Astrocyte (in vitro differentiated cells and primary cell): ENCODE results near the gene SLC25A12. TPM values are rescaled to one million over a fixed set of nuclear protein-coding genes. Genes with fewer than 3 reads are reported as not detected.

Experiments used
- DNase-seq: peaks from one replicate; pipeline ENCODE4 v3.0.0-alpha.2; 2010; ENCODE audit warnings: low read depth
- FAIRE-seq: peaks from 2 replicates; lab custom pipeline; 2011; peaks lifted over from hg19 to GRCh38; lab: Jason Lieb, UNC
- H2AFZ ChIP-seq: 2 replicates; pipeline ENCODE4 v1.6.0; 2012; ENCODE audit warnings: low read depth, low read length, inconsistent platforms
- H3K27ac ChIP-seq: 2 replicates; pipeline ENCODE4 v1.5.1; 2011; ENCODE audit warnings: low read depth, low read length, inconsistent platforms
- H3K27me3 ChIP-seq: 2 replicates; pipeline ENCODE4 v1.6.0; 2011; ENCODE audit warnings: low read length, inconsistent platforms; ENCODE audit not compliant: insufficient read depth
- H3K36me3 ChIP-seq: 2 replicates; pipeline ENCODE4 v1.5.1; 2011; ENCODE audit warnings: low read length, inconsistent platforms; ENCODE audit not compliant: insufficient read depth
- H3K4me1 ChIP-seq: 2 replicates; pipeline ENCODE4 v1.5.1; 2011; ENCODE audit warnings: low read length, inconsistent platforms; ENCODE audit not compliant: insufficient read depth
- H3K4me2 ChIP-seq: 2 replicates; pipeline ENCODE4 v1.6.0; 2012; ENCODE audit warnings: low read length, inconsistent platforms
- H3K4me3 ChIP-seq: 2 replicates; pipeline ENCODE4 v1.5.1; 2011; ENCODE audit warnings: low read depth, mild to moderate bottlenecking, low read length, inconsistent platforms; ENCODE audit not compliant: insufficient read depth
- H3K79me2 ChIP-seq: 2 replicates; pipeline ENCODE4 v1.6.0; 2012; ENCODE audit warnings: mild to moderate bottlenecking, low read length, inconsistent platforms; ENCODE audit not compliant: insufficient read depth
- H3K9ac ChIP-seq: 2 replicates; pipeline ENCODE4 v1.6.0; 2012; ENCODE audit warnings: mild to moderate bottlenecking, low read length, inconsistent platforms
- H3K9me3 ChIP-seq: 2 replicates; pipeline ENCODE4 v1.5.1; 2012; ENCODE audit warnings: low read depth, mild to moderate bottlenecking, low read length, inconsistent platforms; ENCODE audit not compliant: insufficient read depth
- H4K20me1 ChIP-seq: 2 replicates; pipeline ENCODE4 v1.6.0; 2012; ENCODE audit warnings: low read length, inconsistent platforms; ENCODE audit not compliant: insufficient read depth
- H3K27ac Mint-ChIP-seq: one replicate; pipeline ENCODE4 v1.8.0; 2021; ENCODE audit warnings: mild to moderate bottlenecking, mixed read lengths; ENCODE audit not compliant: unreplicated experiment
- H3K27me3 Mint-ChIP-seq: one replicate; pipeline ENCODE4 v1.8.0; 2021; ENCODE audit warnings: low read depth, mixed read lengths; ENCODE audit not compliant: unreplicated experiment
- H3K36me3 Mint-ChIP-seq: one replicate; pipeline ENCODE4 v1.8.0; 2021; ENCODE audit warnings: low read depth, mixed read lengths; ENCODE audit not compliant: unreplicated experiment
- H3K4me1 Mint-ChIP-seq: one replicate; pipeline ENCODE4 v1.8.0; 2021; ENCODE audit warnings: low read depth, mixed read lengths; ENCODE audit not compliant: unreplicated experiment
- H3K4me3 Mint-ChIP-seq: one replicate; pipeline ENCODE4 v1.8.0; 2021; ENCODE audit warnings: mild to moderate bottlenecking, moderate library complexity, mixed read lengths; ENCODE audit not compliant: unreplicated experiment
- H3K9me3 Mint-ChIP-seq: one replicate; pipeline ENCODE4 v1.8.0; 2021; ENCODE audit warnings: mild to moderate bottlenecking, mixed read lengths; ENCODE audit not compliant: unreplicated experiment
- EZH2 ChIP-seq: IDR thresholded peaks from 2 replicates; pipeline ENCODE4 v1.6.1; 2012; ENCODE audit warnings: mild to moderate bottlenecking, low read length, inconsistent platforms; ENCODE audit not compliant: insufficient read depth
- total RNA-seq: library from RNA; stranded (reverse); gene quantifications from 2 replicates; pipeline ENCODE4 v1.2.1, GENCODE V29; 2021
- TF ChIP-seq, protein P1 (sequence below): IDR thresholded peaks from 2 replicates; pipeline ENCODE4 v1.5.1; 2011; ENCODE audit warnings: low read depth, mild to moderate bottlenecking, inconsistent platforms, low read length, moderate library complexity; ENCODE audit not compliant: insufficient read depth

SLC25A12 gene
- total RNA-seq, 1 donor from 2014 or later: 18.1 TPM

- Histone ChIP-seq H3K9ac (no peak overlapping the region), H3K4me2 (no peak overlapping the region), H3K9me3 (no peaks in the 10 kb centered on the region), H3K27ac (no peak overlapping the region), H3K4me1 (peaks cover 3% of the 10 kb centered on the region), H3K4me3 (no peak overlapping the region), H3K36me3 (no peaks in the 10 kb centered on the region), H3K27me3 (no peaks in the 10 kb centered on the region), H2AFZ (no peak overlapping the region), H3K79me2 (peaks cover 3% of the 10 kb centered on the region), H4K20me1 (no peaks in the 10 kb centered on the region)
- peaks cover 12% of the 10 kb centered on the region for H3K4me1 Mint-ChIP-seq
- TF ChIP-seq EZH2: no peak
- TF ChIP-seq, protein P1, sequence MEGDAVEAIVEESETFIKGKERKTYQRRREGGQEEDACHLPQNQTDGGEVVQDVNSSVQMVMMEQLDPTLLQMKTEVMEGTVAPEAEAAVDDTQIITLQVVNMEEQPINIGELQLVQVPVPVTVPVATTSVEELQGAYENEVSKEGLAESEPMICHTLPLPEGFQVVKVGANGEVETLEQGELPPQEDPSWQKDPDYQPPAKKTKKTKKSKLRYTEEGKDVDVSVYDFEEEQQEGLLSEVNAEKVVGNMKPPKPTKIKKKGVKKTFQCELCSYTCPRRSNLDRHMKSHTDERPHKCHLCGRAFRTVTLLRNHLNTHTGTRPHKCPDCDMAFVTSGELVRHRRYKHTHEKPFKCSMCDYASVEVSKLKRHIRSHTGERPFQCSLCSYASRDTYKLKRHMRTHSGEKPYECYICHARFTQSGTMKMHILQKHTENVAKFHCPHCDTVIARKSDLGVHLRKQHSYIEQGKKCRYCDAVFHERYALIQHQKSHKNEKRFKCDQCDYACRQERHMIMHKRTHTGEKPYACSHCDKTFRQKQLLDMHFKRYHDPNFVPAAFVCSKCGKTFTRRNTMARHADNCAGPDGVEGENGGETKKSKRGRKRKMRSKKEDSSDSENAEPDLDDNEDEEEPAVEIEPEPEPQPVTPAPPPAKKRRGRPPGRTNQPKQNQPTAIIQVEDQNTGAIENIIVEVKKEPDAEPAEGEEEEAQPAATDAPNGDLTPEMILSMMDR: no peak
- DNase-seq (no peak), FAIRE-seq (no peak)
- H3K27ac Mint-ChIP-seq: no peak overlapping the region
- no peak overlapping the region for H3K4me3 Mint-ChIP-seq
- no peaks in the 10 kb centered on the region for H3K27me3 Mint-ChIP-seq
- H3K9me3 Mint-ChIP-seq: peaks cover 2% of the 10 kb centered on the region
- peaks cover 3% of the 10 kb centered on the region for H3K36me3 Mint-ChIP-seq
Measured at GRCh38 chr2:171858397-171858958, 35.6 kb downstream of the SLC25A12 start.

- no peaks in the 10 kb centered on the region for H3K27me3 ChIP-seq
- H3K4me2 ChIP-seq: no peak overlapping the region
- peak; percentile 39 for FAIRE-seq
- no peaks in the 10 kb centered on the region for H3K9me3 ChIP-seq
- Mint-ChIP-seq H3K27ac (no peak overlapping the region), H3K27me3 (no peaks in the 10 kb centered on the region), H3K36me3 (peaks cover 8% of the 10 kb centered on the region), H3K4me1 (peaks cover 12% of the 10 kb centered on the region), H3K9me3 (peaks cover 2% of the 10 kb centered on the region), H3K4me3 (no peak overlapping the region)
- no peak overlapping the region for H3K27ac ChIP-seq
- no peak overlapping the region for H3K9ac ChIP-seq
- DNase-seq: peak; percentile 47
- no peaks in the 10 kb centered on the region for H3K36me3 ChIP-seq
- peaks cover 3% of the 10 kb centered on the region for H3K4me1 ChIP-seq
- H3K4me3 ChIP-seq: no peak overlapping the region
- H3K79me2 ChIP-seq: peaks cover 3% of the 10 kb centered on the region
- TF ChIP-seq EZH2: no peak
- TF ChIP-seq, protein P1: no peak
- H4K20me1 ChIP-seq: no peaks in the 10 kb centered on the region
- H2AFZ ChIP-seq: no peak overlapping the region
Measured at GRCh38 chr2:171855401-171855800, 38.6 kb downstream of the SLC25A12 start.

- no peak overlapping the region for H3K4me3 ChIP-seq
- H3K9me3 ChIP-seq: no peaks in the 10 kb centered on the region
- H2AFZ ChIP-seq: no peak overlapping the region
- H3K27ac ChIP-seq: no peak overlapping the region
- Mint-ChIP-seq H3K4me1 (peaks cover 12% of the 10 kb centered on the region), H3K9me3 (peaks cover 2% of the 10 kb centered on the region), H3K4me3 (no peak overlapping the region), H3K36me3 (peaks cover 7% of the 10 kb centered on the region), H3K27ac (no peak overlapping the region), H3K27me3 (no peaks in the 10 kb centered on the region)
- H3K9ac ChIP-seq: no peak overlapping the region
- no peak for TF ChIP-seq EZH2
- TF ChIP-seq, protein P1: no peak
- peaks cover 3% of the 10 kb centered on the region for H3K4me1 ChIP-seq
- no peaks in the 10 kb centered on the region for H3K79me2 ChIP-seq
- H4K20me1 ChIP-seq: no peaks in the 10 kb centered on the region
- DNase-seq (no peak), FAIRE-seq (no peak)
- H3K27me3 ChIP-seq: no peaks in the 10 kb centered on the region
- H3K4me2 ChIP-seq: no peak overlapping the region
- no peaks in the 10 kb centered on the region for H3K36me3 ChIP-seq
Measured at GRCh38 chr2:171852366-171852888, 41.6 kb downstream of the SLC25A12 start.
